Measurements from ENCODE around the gene UAP1L1.

UAP1L1 gene

DNA sequence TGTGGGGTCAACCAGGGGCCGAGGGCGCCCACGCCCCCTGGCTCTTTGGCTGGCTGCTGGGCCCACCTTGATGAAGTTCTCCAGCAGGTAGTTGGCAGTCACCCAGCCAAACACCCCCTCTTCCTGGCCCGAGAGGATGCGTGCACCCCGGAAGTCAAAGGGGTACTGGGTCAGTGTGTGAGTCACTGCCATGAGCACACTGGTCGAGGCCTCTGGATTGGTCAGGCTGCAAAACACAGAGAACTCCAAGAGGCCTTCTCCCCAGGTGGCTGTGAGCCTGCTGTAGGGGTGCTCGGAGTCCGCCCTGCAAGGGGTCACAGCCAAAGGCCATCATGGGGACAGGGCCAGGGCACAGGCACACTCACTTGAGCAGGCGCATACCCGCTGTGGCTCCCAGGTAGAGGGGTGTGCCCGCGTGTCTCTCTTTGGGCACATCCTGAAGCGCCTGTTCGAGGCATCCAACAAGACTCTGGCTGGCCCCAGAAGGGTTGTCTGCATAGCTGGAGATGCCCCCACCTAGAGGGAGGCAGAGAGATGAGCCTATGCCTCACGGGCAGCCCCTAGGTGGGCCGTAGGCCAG is 26.1 kb upstream of the UAP1L1 start:
- H3K4me1 ChIP-seq (ENCODE audit: control insufficient read depth, insufficient read depth, low read length), result no peaks in the 10 kb centered on the region
- H3K27ac ChIP-seq (ENCODE audit: extremely low read depth, low read depth, low read length), result no peak overlapping the region
- H3K36me3 ChIP-seq (ENCODE audit: control insufficient read depth in 2 of 2, insufficient read depth in 1 of 2, low read length in 2 of 2), result no peaks in the 10 kb centered on the region
- TF ChIP-seq GLIS1 (tag by site-specific recombination; IDR thresholded peaks at IDR 0.05), result 0 out of 2 replicates have a peak, but pooled peaks have one; percentile 29
- no peak; the same call in 1 of the 2 replicates for TF ChIP-seq ZIC2 (tag by site-specific recombination; IDR thresholded peaks at IDR 0.05)
- H3K4me3 ChIP-seq (ENCODE audit: low read depth, low read length), result no peak overlapping the region
- CTCF ChIA-PET, result interaction anchor here (0.6 to 10.1 kb wide), 3 partner anchors 10 to 17 kb away, joined by 4 to 237 read pairs (median 166); partner anchors contain the start of gene SAPCD2
- POLR2A ChIA-PET, result no interaction called here
- no peaks in the 10 kb centered on the region for H3K9me3 ChIP-seq (ENCODE audit: control insufficient read depth, insufficient read depth, low read depth, low read length)

DNA sequence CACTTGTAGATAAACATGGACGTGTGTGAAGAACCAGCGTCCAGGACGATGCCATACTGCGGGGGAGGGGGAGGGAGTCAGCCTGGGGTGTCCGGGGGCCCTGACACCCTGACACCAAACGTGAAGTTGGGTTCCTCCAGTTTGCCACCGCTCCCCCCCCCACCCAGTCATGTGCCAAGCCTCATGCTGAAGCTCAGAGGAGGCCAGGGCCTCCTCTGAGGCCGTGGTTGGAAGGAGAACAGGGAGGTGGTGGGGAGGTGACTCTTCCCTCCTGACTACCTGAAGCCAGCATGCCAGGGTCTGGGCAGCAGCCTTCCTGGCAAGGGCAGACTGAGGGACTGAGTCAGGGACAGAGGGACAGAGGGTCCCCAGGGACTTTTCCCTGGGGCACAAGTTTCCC is 25.0 kb upstream of the UAP1L1 start:
- CTCF ChIA-PET, result interaction anchor here (0.8 to 10.1 kb wide), 5 partner anchors 15 to 185 kb away, joined by 3 to 166 read pairs (median 4); partner anchors contain the start of genes MAN1B1 and SAPCD2
- no peaks in the 10 kb centered on the region for H3K36me3 ChIP-seq (ENCODE audit: control insufficient read depth in 2 of 2, insufficient read depth in 1 of 2, low read length in 2 of 2)
- TF ChIP-seq TRIM28 (IDR thresholded peaks at IDR 0.05; ENCODE audit: borderline replicate concordance, low read length) (no peak), GLIS1 (tag by site-specific recombination; IDR thresholded peaks at IDR 0.05) (peak; percentile 91), ZBTB48 (tag by site-specific recombination; IDR thresholded peaks at IDR 0.05) (0 out of 2 replicates have a peak, but pooled peaks have one; percentile 17)
- H3K4me1 ChIP-seq (ENCODE audit: control insufficient read depth, insufficient read depth, low read length), result no peaks in the 10 kb centered on the region
- POLR2A ChIA-PET, result interaction anchor here (0.6 to 1.7 kb wide), 7 partner anchors 12 to 248 kb away, joined by 3 to 7 read pairs (median 3); partner anchors contain the start of genes MAN1B1 and SAPCD2
- H3K27ac ChIP-seq (ENCODE audit: extremely low read depth, low read depth, low read length), result no peak overlapping the region
- no peaks in the 10 kb centered on the region for H3K9me3 ChIP-seq (ENCODE audit: control insufficient read depth, insufficient read depth, low read depth, low read length)
- H3K4me3 ChIP-seq (ENCODE audit: low read depth, low read length), result no peak overlapping the region

DNA sequence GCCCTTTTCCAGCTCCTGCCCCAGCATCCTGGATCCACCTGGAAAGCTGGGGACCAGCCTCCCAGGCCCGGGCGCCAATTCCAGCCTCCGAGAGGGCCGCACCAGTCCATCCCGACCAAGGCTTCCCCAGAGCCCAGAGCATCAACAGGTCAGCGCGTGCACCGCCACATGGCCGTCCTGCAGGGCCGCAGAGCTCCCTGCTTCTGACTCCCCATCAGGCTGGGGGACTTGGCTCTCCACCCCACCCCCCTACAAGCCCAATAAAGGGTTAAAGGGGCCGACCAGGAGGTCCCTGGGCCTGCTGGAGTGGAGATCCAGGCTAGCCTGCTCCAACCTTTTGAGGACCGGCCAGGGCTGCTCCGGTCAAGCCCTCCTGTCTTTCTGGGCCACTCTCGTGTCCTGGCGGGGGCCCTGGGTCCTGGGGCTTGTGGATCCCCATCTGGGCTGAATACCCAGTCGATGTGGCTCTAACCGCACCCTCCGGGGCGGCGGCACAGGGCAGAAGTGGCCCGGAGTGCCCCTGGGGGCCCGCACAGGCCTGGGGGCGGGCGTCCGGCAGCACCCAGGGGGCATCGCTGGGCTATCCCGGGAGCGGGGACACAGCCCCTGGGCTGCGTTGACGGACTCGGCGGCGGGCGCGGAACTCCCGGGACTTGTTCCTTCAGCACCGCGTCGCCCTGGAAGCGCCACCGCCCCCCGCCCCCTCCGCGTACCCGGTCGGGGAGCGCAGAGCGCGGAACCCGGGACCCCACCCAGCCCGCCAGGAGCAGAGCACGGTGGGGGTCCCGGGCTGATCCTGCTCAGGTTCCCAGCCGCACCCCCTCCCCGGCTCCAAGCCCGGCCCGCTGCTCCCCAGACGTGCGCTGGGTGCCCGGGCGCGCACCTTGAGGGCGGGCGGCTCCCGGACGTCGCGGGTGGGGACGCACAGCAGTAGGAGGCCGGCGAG is 24.0 kb upstream of the UAP1L1 start:
- H3K27ac ChIP-seq (ENCODE audit: extremely low read depth, low read depth, low read length), result no peak overlapping the region
- ChIA-PET POLR2A (interaction anchor here (0.6 to 1.7 kb wide), 8 partner anchors 11 to 247 kb away, joined by 3 to 7 read pairs (median 4); partner anchors contain the start of genes MAN1B1, SAPCD2 and UAP1L1), CTCF (interaction anchor here (0.8 to 10.1 kb wide), 5 partner anchors 14 to 184 kb away, joined by 3 to 166 read pairs (median 4); partner anchors contain the start of genes MAN1B1 and SAPCD2)
- H3K4me3 ChIP-seq (ENCODE audit: low read depth, low read length), result peak overlapping the region; percentile 18
- H3K36me3 ChIP-seq (ENCODE audit: control insufficient read depth in 2 of 2, insufficient read depth in 1 of 2, low read length in 2 of 2), result no peaks in the 10 kb centered on the region
- H3K9me3 ChIP-seq (ENCODE audit: control insufficient read depth, insufficient read depth, low read depth, low read length), result no peaks in the 10 kb centered on the region
- H3K4me1 ChIP-seq (ENCODE audit: control insufficient read depth, insufficient read depth, low read length), result no peaks in the 10 kb centered on the region
- 0 out of 2 replicates have a peak, but pooled peaks have one; percentile 11 for TF ChIP-seq ZNF600 (tag by site-specific recombination; IDR thresholded peaks at IDR 0.05)
- TF ChIP-seq ZNF140 (tag by site-specific recombination; IDR thresholded peaks at IDR 0.05), result no peak
- TF ChIP-seq SCRT2 (tag by site-specific recombination; IDR thresholded peaks at IDR 0.05), result peak; percentile 77

DNA sequence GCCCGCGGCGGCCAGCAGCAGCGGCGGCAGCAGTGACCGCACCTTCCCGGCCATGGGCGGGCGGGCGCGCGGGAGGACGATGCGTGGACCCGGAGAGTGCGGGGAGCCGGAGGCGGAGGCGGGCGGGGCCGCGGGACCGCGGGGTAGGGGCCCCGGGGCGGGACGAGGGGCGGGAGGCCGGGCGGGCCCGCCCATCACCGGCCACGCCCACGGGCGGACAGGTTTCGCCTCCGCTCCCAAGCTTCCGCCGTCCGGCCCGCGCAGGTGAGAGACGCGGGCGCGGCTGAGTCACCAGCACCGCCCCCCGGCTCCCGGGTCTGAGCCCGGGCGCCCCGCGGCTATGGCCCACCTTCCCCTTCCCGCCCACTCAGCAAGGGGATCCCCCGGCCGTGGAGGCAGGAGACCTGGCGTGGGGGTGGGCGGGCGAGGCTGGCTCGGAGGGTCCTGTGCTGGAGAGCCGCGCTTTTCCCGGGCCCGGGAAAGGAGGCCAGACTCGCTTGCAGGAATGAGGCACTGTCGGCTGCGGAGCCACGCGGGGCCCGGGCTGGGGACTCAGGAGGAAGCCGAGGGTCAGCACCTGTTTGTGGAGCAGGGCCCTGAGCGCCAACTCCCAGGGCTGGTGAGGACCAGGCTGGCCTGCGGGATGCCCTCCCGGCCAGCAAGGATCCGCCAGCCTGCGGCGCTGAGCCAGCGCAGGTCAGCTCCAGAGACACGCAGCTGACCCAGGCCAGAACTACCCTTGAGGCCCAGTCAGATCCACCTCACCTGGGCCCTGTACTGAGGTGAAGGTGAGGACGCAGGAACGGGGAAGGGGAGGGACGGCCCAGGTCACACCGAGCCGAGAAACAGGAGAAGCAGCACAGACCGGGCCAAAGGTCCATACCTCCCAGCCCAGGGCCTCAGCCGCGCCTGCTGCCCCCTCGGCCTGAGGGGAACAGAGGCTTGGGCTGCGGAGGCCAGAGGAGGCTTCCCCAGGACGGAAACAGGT is 23.1 kb upstream of the UAP1L1 start, which contains the start of gene ENTPD2:
ENTPD2 (minus strand) TSS at position 118 of the 988 bp plus-strand sequence; CDS start at position 54, 64 bp downstream.
- ChIA-PET POLR2A (interaction anchor here (0.8 to 1.7 kb wide), 3 partner anchors 13 to 23 kb away, joined by 3 to 7 read pairs (median 4); partner anchors contain the start of genes SAPCD2 and UAP1L1), CTCF (interaction anchor here (10.1 kb wide), 1 partner anchor 13 kb away, joined by 166 read pairs; the partner anchor contains the start of gene SAPCD2)
- Histone ChIP-seq H3K4me3 (ENCODE audit: low read depth, low read length) (peak within 1 kb of the TSS; percentile 23), H3K9me3 (ENCODE audit: control insufficient read depth, insufficient read depth, low read depth, low read length) (no peaks in the 10 kb centered on the region), H3K27ac (ENCODE audit: extremely low read depth, low read depth, low read length) (no peak within 1 kb of the TSS), H3K4me1 (ENCODE audit: control insufficient read depth, insufficient read depth, low read length) (no peaks in the 10 kb centered on the region), H3K36me3 (ENCODE audit: control insufficient read depth in 2 of 2, insufficient read depth in 1 of 2, low read length in 2 of 2) (no peaks in the 10 kb centered on the region)
- TF ChIP-seq SP3 (tag by site-specific recombination; IDR thresholded peaks at IDR 0.05) (peak; percentile 63), ZFHX2 (tag by site-specific recombination; conservative IDR thresholded peaks at IDR 0.05) (peak; percentile 94), EGR2 (tag by site-specific recombination; IDR thresholded peaks at IDR 0.05; ENCODE audit: low read depth) (peak; percentile 82), ZBTB20 (tag by site-specific recombination; IDR thresholded peaks at IDR 0.05) (peak; percentile 41; the same call in 1 of the 2 replicates), SP2 (tag by site-specific recombination; IDR thresholded peaks at IDR 0.05) (peak; percentile 57), ZNF785 (tag by site-specific recombination; IDR thresholded peaks at IDR 0.05) (no peak), BCL11A (tag by site-specific recombination; IDR thresholded peaks at IDR 0.05; ENCODE audit: low read depth) (0 out of 2 replicates have a peak, but pooled peaks have one; percentile 10), ZNF23 (tag by site-specific recombination; IDR thresholded peaks at IDR 0.05; ENCODE audit: borderline replicate concordance) (no peak), ZNF600 (tag by site-specific recombination; IDR thresholded peaks at IDR 0.05) (peak; percentile 42), KLF8 (tag by site-specific recombination; IDR thresholded peaks at IDR 0.05) (peak; percentile 29; the same call in 1 of the 2 replicates)
- TF ChIP-seq, protein P1, sequence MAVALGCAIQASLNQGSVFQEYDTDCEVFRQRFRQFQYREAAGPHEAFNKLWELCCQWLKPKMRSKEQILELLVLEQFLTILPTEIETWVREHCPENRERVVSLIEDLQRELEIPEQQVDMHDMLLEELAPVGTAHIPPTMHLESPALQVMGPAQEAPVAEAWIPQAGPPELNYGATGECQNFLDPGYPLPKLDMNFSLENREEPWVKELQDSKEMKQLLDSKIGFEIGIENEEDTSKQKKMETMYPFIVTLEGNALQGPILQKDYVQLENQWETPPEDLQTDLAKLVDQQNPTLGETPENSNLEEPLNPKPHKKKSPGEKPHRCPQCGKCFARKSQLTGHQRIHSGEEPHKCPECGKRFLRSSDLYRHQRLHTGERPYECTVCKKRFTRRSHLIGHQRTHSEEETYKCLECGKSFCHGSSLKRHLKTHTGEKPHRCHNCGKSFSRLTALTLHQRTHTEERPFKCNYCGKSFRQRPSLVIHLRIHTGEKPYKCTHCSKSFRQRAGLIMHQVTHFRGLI (tag by site-specific recombination; IDR thresholded peaks at IDR 0.05), result no peak
- TF ChIP-seq, protein P2, sequence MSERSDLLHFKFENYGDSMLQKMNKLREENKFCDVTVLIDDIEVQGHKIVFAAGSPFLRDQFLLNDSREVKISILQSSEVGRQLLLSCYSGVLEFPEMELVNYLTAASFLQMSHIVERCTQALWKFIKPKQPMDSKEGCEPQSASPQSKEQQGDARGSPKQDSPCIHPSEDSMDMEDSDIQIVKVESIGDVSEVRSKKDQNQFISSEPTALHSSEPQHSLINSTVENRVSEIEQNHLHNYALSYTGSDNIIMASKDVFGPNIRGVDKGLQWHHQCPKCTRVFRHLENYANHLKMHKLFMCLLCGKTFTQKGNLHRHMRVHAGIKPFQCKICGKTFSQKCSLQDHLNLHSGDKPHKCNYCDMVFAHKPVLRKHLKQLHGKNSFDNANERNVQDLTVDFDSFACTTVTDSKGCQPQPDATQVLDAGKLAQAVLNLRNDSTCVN (tag by site-specific recombination; optimal IDR thresholded peaks at IDR 0.05), result peak; percentile 42
